BLaER1 treated with 17β-estradiol and CSF1 and Interleukin-3, amounts not matched to agents 10 nM and 100 nM (cell line): Measurements from ENCODE around the gene RHBDL3.
"Not testable (repeated sequence)": the region's sequence is repeated elsewhere in the genome, so short reads cannot be mapped to it uniquely, and the experiment has no call there.

Experiments used
- H3K27ac ChIP-seq, 11 experiments: shearing (Covaris generic); formaldehyde crosslinking; 2 replicates each; pipeline ENCODE4 v1.8.1; 2022
- H3K27me3 ChIP-seq, 11 experiments: shearing (Covaris generic); formaldehyde crosslinking; 2 replicates each; pipeline ENCODE4 v1.8.1; 2022
- H3K36me3 ChIP-seq, 11 experiments: shearing (Covaris generic); formaldehyde crosslinking; 2 replicates each; pipeline ENCODE4 v1.8.1; 2022
- H3K4me1 ChIP-seq, 10 experiments: shearing (Covaris generic); formaldehyde crosslinking; 2 replicates each; pipeline ENCODE4 v1.8.1; 2022
- H3K4me2 ChIP-seq, 11 experiments: shearing (Covaris generic); formaldehyde crosslinking; 2 replicates each; pipeline ENCODE4 v1.8.1; 2022
- H3K4me3 ChIP-seq, 10 experiments: shearing (Covaris generic); formaldehyde crosslinking; 2 replicates each; pipeline ENCODE4 v1.8.1; 2022
- H3K9ac ChIP-seq, 11 experiments: shearing (Covaris generic); formaldehyde crosslinking; 2 replicates each; pipeline ENCODE4 v1.8.1; 2022
- H3K9me3 ChIP-seq, 11 experiments: shearing (Covaris generic); formaldehyde crosslinking; replicated peaks in 1 of 11; 2 replicates each; pipeline ENCODE4 v1.8.1; 2022
- H4K20me1 ChIP-seq, 11 experiments: shearing (Covaris generic); formaldehyde crosslinking; 2 replicates each; pipeline ENCODE4 v1.8.1; 2022
- Cebpa-rat ChIP-seq, 11 experiments: shearing (Covaris generic); IDR thresholded peaks; 2 replicates each; pipeline ENCODE4 v1.8.1; 2022

Gene RHBDL3

DNA sequence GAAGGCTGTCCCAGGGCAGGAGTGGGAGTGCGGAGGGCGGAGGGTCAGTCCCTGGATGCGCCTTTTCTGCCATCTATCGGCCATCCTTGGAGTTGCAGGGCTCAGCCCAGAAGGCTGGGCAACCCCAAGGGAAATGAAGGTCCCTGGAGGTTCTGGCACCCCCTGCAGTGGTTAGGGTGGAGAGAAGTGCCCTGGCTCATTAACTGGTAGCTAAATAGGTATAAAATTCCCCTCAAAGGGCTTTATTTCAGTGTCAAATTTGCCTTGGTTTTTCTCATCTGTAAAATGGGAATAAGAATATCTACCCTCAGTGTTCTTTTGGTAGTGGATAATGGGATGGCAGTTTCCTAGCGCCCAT is 53.9 kb downstream of the RHBDL3 start:
- peaks cover 14 to 59% (median 28%) of the 10 kb centered on the region in 10 experiments for H3K4me1 ChIP-seq

GRCh38 chr17:32320080-32320479 is 54.4 kb downstream of the RHBDL3 start:
- not testable (repeated sequence) for H3K9ac ChIP-seq

More for the DNA sequence above, 53.9 kb downstream of the RHBDL3 start:
- H3K27ac ChIP-seq = peak overlapping the region in 4 of 11 experiments; percentile 11 to 49 (median 34); a peak in 3 of 22 replicates
- no peaks in the 10 kb centered on the region; a peak in 1 of 22 replicates for H3K27me3 ChIP-seq
- H3K4me2 ChIP-seq = peak overlapping the region in 6 of 11 experiments; percentile 17 to 71 (median 50); a peak in 7 of 22 replicates
- no peak for TF ChIP-seq Cebpa-rat (IDR thresholded peaks at IDR 0.05)
- H3K4me3 ChIP-seq = peak overlapping the region in 4 of 10 experiments; percentile 13 to 37 (median 30); a peak in 6 of 20 replicates
- H3K9ac ChIP-seq = peak overlapping the region in 3 of 11 experiments; percentile 20 to 44 (median 29); a peak in 2 of 22 replicates
- no peaks in the 10 kb centered on the region for H3K36me3 ChIP-seq
- no peaks in the 10 kb centered on the region for H4K20me1 ChIP-seq
- no peaks in the 10 kb centered on the region for H3K9me3 ChIP-seq

DNA sequence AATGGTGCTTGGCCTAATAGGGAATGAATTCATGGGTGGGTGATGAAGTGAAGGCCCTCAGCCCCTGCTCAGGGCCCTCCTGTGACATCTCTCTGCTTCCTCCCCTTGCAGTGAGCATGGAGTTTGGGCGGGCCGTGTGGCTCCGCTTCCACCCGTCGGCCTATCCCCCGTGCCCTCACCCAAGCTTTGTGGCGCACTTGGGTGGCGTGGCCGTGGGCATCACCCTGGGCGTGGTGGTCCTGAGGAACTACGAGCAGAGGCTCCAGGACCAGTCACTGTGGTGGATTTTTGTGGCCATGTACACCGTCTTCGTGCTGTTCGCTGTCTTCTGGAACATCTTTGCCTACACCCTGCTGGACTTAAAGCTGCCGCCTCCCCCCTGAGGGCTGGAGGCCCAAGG is 55.2 kb downstream of the RHBDL3 start:
- Histone ChIP-seq H3K27ac (peak overlapping the region in 6 of 11 experiments; percentile 17 to 46 (median 44); a peak in 9 of 22 replicates), H3K4me2 (peak overlapping the region in 3 of 11 experiments; percentile 24 to 30 (median 28); a peak in 4 of 22 replicates), H3K9ac (peak overlapping the region in 3 of 11 experiments; percentile 7 to 42 (median 8); a peak in 4 of 22 replicates), H4K20me1 (no peaks in the 10 kb centered on the region), H3K4me3 (no peak overlapping the region), H3K27me3 (no peaks in the 10 kb centered on the region), H3K4me1 (peaks cover 14 to 72% (median 31%) of the 10 kb centered on the region in 10 experiments), H3K9me3 (no peaks in the 10 kb centered on the region), H3K36me3 (no peaks in the 10 kb centered on the region)
- TF ChIP-seq Cebpa-rat (IDR thresholded peaks at IDR 0.05) = no peak

More at GRCh38 chr17:32320080-32320479, 54.4 kb downstream of the RHBDL3 start:
- H3K36me3 ChIP-seq, H4K20me1 ChIP-seq, H3K27me3 ChIP-seq, H3K4me3 ChIP-seq, H3K9me3 ChIP-seq, H3K27ac ChIP-seq: not testable (repeated sequence)
- H3K4me2 ChIP-seq = peak overlapping the region in 2 of 11 experiments; percentile 2 to 71; a peak in 1 of 22 replicates
- H3K4me1 ChIP-seq = peaks cover 14 to 64% (median 30%) of the 10 kb centered on the region in 10 experiments

DNA sequence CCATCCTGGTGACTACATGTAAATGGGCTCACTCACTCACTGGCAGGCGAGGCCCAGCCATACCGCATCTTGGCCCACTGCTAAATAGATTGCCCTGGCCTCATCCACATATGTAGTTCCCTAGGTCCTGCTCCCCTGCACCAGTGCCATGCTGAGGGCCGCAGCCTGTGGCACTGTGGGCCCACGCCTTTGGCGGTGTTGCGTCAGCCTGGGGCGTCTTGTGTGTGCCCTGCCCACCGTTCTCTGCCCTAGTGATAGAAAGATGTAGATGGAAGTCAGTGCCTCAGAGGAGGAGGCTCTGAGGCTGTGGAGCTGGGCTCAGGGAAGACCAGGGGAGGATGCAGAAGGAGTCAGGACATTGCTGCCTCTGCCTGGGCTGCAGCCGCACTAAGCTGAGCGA is 57.4 kb downstream of the RHBDL3 start:
- Histone ChIP-seq H3K9me3 (no peaks in the 10 kb centered on the region), H3K4me3 (no peak overlapping the region), H3K27ac (peak overlapping the region in 8 of 11 experiments; percentile 19 to 74 (median 62); a peak in 12 of 22 replicates), H3K27me3 (no peaks in the 10 kb centered on the region), H3K9ac (peak overlapping the region in 4 of 11 experiments; percentile 1 to 50 (median 38); a peak in 2 of 22 replicates), H3K4me1 (peaks cover 15 to 94% (median 48%) of the 10 kb centered on the region in 10 experiments), H3K36me3 (0 out of 22 replicates have a peak, but pooled peaks cover 0 to 4% (median 0%) of the 10 kb centered on the region in 11 experiments), H4K20me1 (no peaks in the 10 kb centered on the region), H3K4me2 (peak overlapping the region; percentile 24 to 84 (median 66); a peak in 21 of 22 replicates)
- no peak for TF ChIP-seq Cebpa-rat (IDR thresholded peaks at IDR 0.05)

GRCh38 chr17:32323811-32324491 is 58.3 kb downstream of the RHBDL3 start:
- no peak overlapping the region for H3K4me3 ChIP-seq
- H3K9me3 ChIP-seq = no peaks in the 10 kb centered on the region
- peak overlapping the region; percentile 24 to 84 (median 66) for H3K4me2 ChIP-seq
- no peaks in the 10 kb centered on the region for H3K27me3 ChIP-seq
- H3K9ac ChIP-seq = peak overlapping the region; percentile 5 to 58 (median 36); a peak in 16 of 22 replicates
- H3K4me1 ChIP-seq = peaks cover 23 to 95% (median 54%) of the 10 kb centered on the region in 10 experiments
- TF ChIP-seq Cebpa-rat (IDR thresholded peaks at IDR 0.05) = no peak
- H3K36me3 ChIP-seq = 0 out of 22 replicates have a peak, but pooled peaks cover 0 to 4% (median 0%) of the 10 kb centered on the region in 11 experiments
- H4K20me1 ChIP-seq = no peaks in the 10 kb centered on the region
- peak overlapping the region in 10 of 11 experiments; percentile 30 to 74 (median 58); a peak in 19 of 22 replicates for H3K27ac ChIP-seq

GRCh38 chr17:32327911-32328310 is 62.3 kb downstream of the RHBDL3 start:
- H3K9me3 ChIP-seq = no peaks in the 10 kb centered on the region
- H3K4me1 ChIP-seq = peaks cover 59 to 100% (median 85%) of the 10 kb centered on the region in 10 experiments
- peak overlapping the region in 8 of 11 experiments; percentile 69 to 90 (median 78); a peak in 16 of 22 replicates for H3K4me2 ChIP-seq
- H3K4me3 ChIP-seq = no peak overlapping the region
- no peaks in the 10 kb centered on the region for H3K27me3 ChIP-seq
- H3K9ac ChIP-seq = peak overlapping the region in 1 of 11 experiments; percentile 10; a peak in 2 of 22 replicates
- H3K36me3 ChIP-seq = peaks cover 0 to 10% (median 6%) of the 10 kb centered on the region in 11 experiments; a peak in 13 of 22 replicates
- H3K27ac ChIP-seq = peak overlapping the region in 9 of 11 experiments; percentile 31 to 99 (median 93); a peak in 18 of 22 replicates
- TF ChIP-seq Cebpa-rat (IDR thresholded peaks at IDR 0.05) = no peak
- H4K20me1 ChIP-seq = no peaks in the 10 kb centered on the region

GRCh38 chr17:32330147-32330546 is 64.5 kb downstream of the RHBDL3 start:
- Histone ChIP-seq H3K27me3 (no peaks in the 10 kb centered on the region), H4K20me1 (no peaks in the 10 kb centered on the region), H3K4me2 (peak overlapping the region; percentile 56 to 90 (median 78)), H3K9me3 (no peaks in the 10 kb centered on the region), H3K4me3 (peak overlapping the region in 1 of 10 experiments; percentile 30; a peak in 2 of 20 replicates), H3K4me1 (peaks cover 48 to 100% (median 85%) of the 10 kb centered on the region in 10 experiments), H3K36me3 (peaks cover 0 to 32% (median 22%) of the 10 kb centered on the region in 11 experiments; a peak in 19 of 22 replicates), H3K9ac (peak overlapping the region; percentile 59 to 85 (median 78); a peak in 21 of 22 replicates), H3K27ac (peak overlapping the region; percentile 74 to 99 (median 93))
- TF ChIP-seq Cebpa-rat (IDR thresholded peaks at IDR 0.05) = no peak

DNA sequence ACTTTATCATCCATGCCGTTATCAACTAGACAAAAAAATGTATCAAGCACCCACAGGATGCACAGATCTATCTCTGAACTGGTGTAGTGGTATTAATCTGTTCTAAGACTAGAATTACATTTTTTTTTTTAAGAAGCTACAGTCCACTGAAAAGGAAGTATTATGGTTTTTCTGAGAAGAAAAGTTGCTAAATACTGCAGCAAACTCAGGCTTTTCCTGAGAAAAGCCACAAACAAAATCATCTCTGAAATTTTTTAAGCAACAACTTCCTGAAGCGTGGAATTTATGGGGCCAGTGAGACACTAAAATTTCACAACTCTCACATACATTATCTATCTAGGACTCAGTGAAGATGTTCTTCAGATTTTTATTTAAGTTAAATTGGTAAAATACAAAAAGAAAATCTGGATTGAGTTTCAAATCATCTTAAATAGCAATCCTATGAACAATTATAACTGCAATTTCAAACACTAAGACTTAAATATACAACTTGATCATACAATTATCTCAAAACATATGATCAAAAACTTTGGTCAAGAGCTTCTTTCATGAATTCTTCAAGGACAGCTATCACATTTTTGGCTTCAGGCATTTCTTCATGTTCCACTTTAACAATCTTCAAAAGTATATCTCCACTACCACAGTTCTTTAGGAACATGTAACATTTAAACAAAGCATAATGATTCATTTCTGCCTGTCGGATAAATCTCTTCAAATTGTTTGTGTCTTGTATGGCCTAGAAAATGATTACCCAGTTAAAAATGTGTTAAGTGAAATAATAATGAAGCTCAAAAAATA is 65.8 kb downstream of the RHBDL3 start:
- Histone ChIP-seq H3K27ac (peak overlapping the region; percentile 74 to 99 (median 93)), H3K9ac (peak overlapping the region; percentile 59 to 85 (median 78); a peak in 21 of 22 replicates)
- TF ChIP-seq Cebpa-rat (IDR thresholded peaks at IDR 0.05) = peak in 8 of 11 experiments; percentile 63 to 99 (median 88); a peak in 11 of 22 replicates

More for the DNA sequence above, 65.8 kb downstream of the RHBDL3 start:
- peak overlapping the region; percentile 56 to 90 (median 78) for H3K4me2 ChIP-seq
- H3K9me3 ChIP-seq = no peaks in the 10 kb centered on the region
- no peaks in the 10 kb centered on the region for H3K27me3 ChIP-seq
- peaks cover 61 to 100% (median 95%) of the 10 kb centered on the region in 10 experiments for H3K4me1 ChIP-seq
- peaks cover 0 to 32% (median 22%) of the 10 kb centered on the region in 11 experiments; a peak in 19 of 22 replicates for H3K36me3 ChIP-seq
- H3K4me3 ChIP-seq = peak overlapping the region in 3 of 10 experiments; percentile 3 to 30 (median 8); a peak in 5 of 20 replicates
- H4K20me1 ChIP-seq = no peaks in the 10 kb centered on the region
